Rectal smooth muscle tissue (tissue), 1 donor: ENCODE measurements around the gene GALR2.
A peak's percentile ranks its signal among the peaks of the same experiment; 100 is the strongest.

Experiments
- H3K27ac ChIP-seq: one replicate; pipeline ENCODE4 v1.7.0; 2013; ENCODE audit warnings: low read depth, low read length, inconsistent platforms
- H3K27me3 ChIP-seq: one replicate; pipeline ENCODE4 v1.7.0; 2013; ENCODE audit warnings: low read length; ENCODE audit not compliant: control insufficient read depth, insufficient read depth
- H3K36me3 ChIP-seq: one replicate; pipeline ENCODE4 v1.7.0; 2013; ENCODE audit warnings: low read length; ENCODE audit not compliant: control insufficient read depth, insufficient read depth
- H3K4me1 ChIP-seq: one replicate; pipeline ENCODE4 v1.7.0; 2013; ENCODE audit warnings: low read length; ENCODE audit not compliant: control insufficient read depth, insufficient read depth
- H3K4me3 ChIP-seq: one replicate; pipeline ENCODE4 v1.7.0; 2013; ENCODE audit warnings: low read length
- H3K9ac ChIP-seq: one replicate; pipeline ENCODE4 v1.7.0; 2013; ENCODE audit warnings: low read length

The GALR2 gene

GRCh38 chr17:76120658-76121008 lies 46.1 kb downstream of the GALR2 start:
- Histone ChIP-seq H3K4me1 (no peaks in the 10 kb centered on the region), H3K27ac (no peak overlapping the region), H3K36me3 (no peaks in the 10 kb centered on the region), H3K27me3 (no peaks in the 10 kb centered on the region), H3K9ac (no peak overlapping the region), H3K4me3 (no peak overlapping the region)

GRCh38 chr17:76121932-76122430 lies 47.4 kb downstream of the GALR2 start:
- no peaks in the 10 kb centered on the region for H3K27me3 ChIP-seq
- H3K27ac ChIP-seq: no peak overlapping the region
- peak overlapping the region; percentile 68 for H3K9ac ChIP-seq

GRCh38 chr17:76122431-76123190 lies 48.0 kb downstream of the GALR2 start:
- H3K9ac ChIP-seq: no peak overlapping the region

More at GRCh38 chr17:76121932-76122430, 47.4 kb downstream of the GALR2 start:
- Histone ChIP-seq H3K36me3 (no peaks in the 10 kb centered on the region), H3K4me1 (no peaks in the 10 kb centered on the region), H3K4me3 (peak overlapping the region; percentile 61)

GRCh38 chr17:76123191-76123499 lies 48.6 kb downstream of the GALR2 start:
- no peak overlapping the region for H3K9ac ChIP-seq
- H3K27me3 ChIP-seq: no peaks in the 10 kb centered on the region
- no peaks in the 10 kb centered on the region for H3K36me3 ChIP-seq
- no peaks in the 10 kb centered on the region for H3K4me1 ChIP-seq
- no peak overlapping the region for H3K4me3 ChIP-seq
- no peak overlapping the region for H3K27ac ChIP-seq

More at GRCh38 chr17:76122431-76123190, 48.0 kb downstream of the GALR2 start:
- no peaks in the 10 kb centered on the region for H3K36me3 ChIP-seq
- H3K4me3 ChIP-seq: no peak overlapping the region
- no peak overlapping the region for H3K27ac ChIP-seq
- H3K27me3 ChIP-seq: no peaks in the 10 kb centered on the region
- no peaks in the 10 kb centered on the region for H3K4me1 ChIP-seq

GRCh38 chr17:76123749-76124581 lies 49.4 kb downstream of the GALR2 start:
- no peaks in the 10 kb centered on the region for H3K4me1 ChIP-seq
- H3K27ac ChIP-seq: no peak overlapping the region
- no peaks in the 10 kb centered on the region for H3K27me3 ChIP-seq
- H3K9ac ChIP-seq: no peak overlapping the region
- H3K4me3 ChIP-seq: no peak overlapping the region
- no peaks in the 10 kb centered on the region for H3K36me3 ChIP-seq

GRCh38 chr17:76124582-76125390 lies 50.2 kb downstream of the GALR2 start:
- H3K36me3 ChIP-seq: no peaks in the 10 kb centered on the region
- H3K27ac ChIP-seq: no peak overlapping the region
- no peak overlapping the region for H3K9ac ChIP-seq
- H3K4me1 ChIP-seq: no peaks in the 10 kb centered on the region
- H3K27me3 ChIP-seq: no peaks in the 10 kb centered on the region
- H3K4me3 ChIP-seq: no peak overlapping the region

- Histone ChIP-seq H3K27me3 (no peaks in the 10 kb centered on the region), H3K36me3 (no peaks in the 10 kb centered on the region), H3K27ac (no peak overlapping the region), H3K9ac (no peak overlapping the region), H3K4me3 (no peak overlapping the region), H3K4me1 (no peaks in the 10 kb centered on the region)
Observed at GRCh38 chr17:76125391-76125675, 50.8 kb downstream of the GALR2 start.

- Histone ChIP-seq H3K27me3 (no peaks in the 10 kb centered on the region), H3K9ac (no peak overlapping the region), H3K36me3 (no peaks in the 10 kb centered on the region), H3K4me1 (no peaks in the 10 kb centered on the region), H3K4me3 (no peak overlapping the region), H3K27ac (no peak overlapping the region)
Observed at GRCh38 chr17:76125922-76126321, 51.3 kb downstream of the GALR2 start.
